Gastrocnemius medialis (tissue), 4 donors: Measurements from ENCODE around the gene EHD4.

Experiments
- POLR2A ChIP-seq, 2 donors: fragments of 450-650 bp; IDR thresholded peaks; one replicate each; pipeline ENCODE4 v1.6.1; 2017; ENCODE audit warnings: antibody characterized with exemption in 2 of 2, mild to moderate bottlenecking in 2 of 2, moderate library complexity in 2 of 2
- TF ChIP-seq, protein P1 (sequence below), 5 experiments: fragments of 450-650 bp in 3 of 5; fragments of 200-600 bp in 2 of 5; sonication (generic) in 2 of 5; IDR thresholded peaks in 4 of 5; conservative IDR thresholded peaks in 1 of 5; 1 replicate in 4 of 5; 2 replicates in 1 of 5; pipeline ENCODE4 v1.5.1; 2016 to 2019; ENCODE audit warnings: antibody characterized with exemption in 5 of 5, mild to moderate bottlenecking in 3 of 5, moderate library complexity in 3 of 5

DNA sequence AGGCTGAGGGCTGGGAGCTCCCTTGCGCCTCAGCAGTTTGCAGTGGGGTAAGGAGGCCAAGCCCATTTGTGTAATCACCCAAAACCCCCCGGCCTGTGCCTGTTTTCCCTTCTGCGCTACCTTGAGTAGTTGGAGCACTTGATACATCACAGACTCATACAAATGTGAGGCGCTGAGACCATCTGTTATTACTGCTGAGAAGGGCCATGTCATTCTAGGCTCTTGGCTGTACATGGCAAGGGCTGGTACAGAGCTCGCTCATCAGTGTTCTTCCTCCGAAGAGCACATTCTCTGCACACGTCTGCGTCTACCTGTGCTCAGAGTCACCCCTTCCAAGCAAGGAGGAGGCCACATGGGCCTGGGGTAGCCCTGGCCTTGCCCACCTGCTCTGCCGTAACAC lies 124.4 kb downstream of the EHD4 start:
- TF ChIP-seq, protein P1, sequence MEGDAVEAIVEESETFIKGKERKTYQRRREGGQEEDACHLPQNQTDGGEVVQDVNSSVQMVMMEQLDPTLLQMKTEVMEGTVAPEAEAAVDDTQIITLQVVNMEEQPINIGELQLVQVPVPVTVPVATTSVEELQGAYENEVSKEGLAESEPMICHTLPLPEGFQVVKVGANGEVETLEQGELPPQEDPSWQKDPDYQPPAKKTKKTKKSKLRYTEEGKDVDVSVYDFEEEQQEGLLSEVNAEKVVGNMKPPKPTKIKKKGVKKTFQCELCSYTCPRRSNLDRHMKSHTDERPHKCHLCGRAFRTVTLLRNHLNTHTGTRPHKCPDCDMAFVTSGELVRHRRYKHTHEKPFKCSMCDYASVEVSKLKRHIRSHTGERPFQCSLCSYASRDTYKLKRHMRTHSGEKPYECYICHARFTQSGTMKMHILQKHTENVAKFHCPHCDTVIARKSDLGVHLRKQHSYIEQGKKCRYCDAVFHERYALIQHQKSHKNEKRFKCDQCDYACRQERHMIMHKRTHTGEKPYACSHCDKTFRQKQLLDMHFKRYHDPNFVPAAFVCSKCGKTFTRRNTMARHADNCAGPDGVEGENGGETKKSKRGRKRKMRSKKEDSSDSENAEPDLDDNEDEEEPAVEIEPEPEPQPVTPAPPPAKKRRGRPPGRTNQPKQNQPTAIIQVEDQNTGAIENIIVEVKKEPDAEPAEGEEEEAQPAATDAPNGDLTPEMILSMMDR (IDR thresholded peaks at IDR 0.05 in 4 of 5, conservative IDR thresholded peaks at IDR 0.05 in 1 of 5) = no peak
- TF ChIP-seq POLR2A (IDR thresholded peaks at IDR 0.05) = no peak
